Right lobe of liver (tissue), 4 donors: ENCODE measurements around the gene EPHA1.

Experiments
- POLR2A ChIP-seq: fragments of 450-650 bp; IDR thresholded peaks from one replicate; pipeline ENCODE4 v1.6.1; 2017; ENCODE audit warnings: antibody characterized with exemption, mild to moderate bottlenecking
- TF ChIP-seq, protein P1 (sequence below), 4 donors: fragments of 200-600 bp in 3 of 4; fragments of 450-650 bp in 1 of 4; IDR thresholded peaks; one replicate each; pipeline versions ENCODE4 v1.5.1 to v1.8.0; 2016 to 2022; ENCODE audit warnings: antibody characterized with exemption in 4 of 4, mild to moderate bottlenecking in 2 of 4
- donor health status: DM: no; HTN: no; CAD: no.
- donor health status: DM: no; HTN: no; CAD: no.
- donor health status: DM: no; HTN: yes; CAD: no.

DNA sequence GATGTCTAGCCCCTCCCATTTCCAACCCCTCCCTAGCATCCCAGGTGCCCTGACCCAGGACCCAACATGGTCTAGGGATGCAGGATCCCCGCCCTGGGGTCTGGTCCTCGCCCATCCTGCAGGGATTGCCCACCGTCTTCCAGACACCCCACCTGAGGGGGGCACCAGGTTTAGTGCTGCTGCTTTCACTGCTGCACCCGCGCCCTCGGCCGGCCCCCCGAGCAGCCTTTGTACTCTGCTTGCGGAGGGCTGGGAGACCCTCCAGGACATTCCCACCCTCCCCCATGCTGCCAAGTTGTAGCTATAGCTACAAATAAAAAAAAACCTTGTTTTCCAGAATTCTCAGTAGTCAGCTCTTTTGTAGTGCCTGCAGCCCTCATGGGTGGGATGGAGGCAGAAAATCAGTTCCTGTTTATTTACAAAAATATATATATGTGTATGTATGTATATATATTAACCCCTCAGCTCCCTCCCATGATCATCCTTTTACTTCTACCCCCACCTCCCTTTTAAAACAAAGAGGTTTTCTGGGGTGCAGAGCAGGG lies 17.8 kb downstream of the EPHA1 start:
- TF ChIP-seq, protein P1, sequence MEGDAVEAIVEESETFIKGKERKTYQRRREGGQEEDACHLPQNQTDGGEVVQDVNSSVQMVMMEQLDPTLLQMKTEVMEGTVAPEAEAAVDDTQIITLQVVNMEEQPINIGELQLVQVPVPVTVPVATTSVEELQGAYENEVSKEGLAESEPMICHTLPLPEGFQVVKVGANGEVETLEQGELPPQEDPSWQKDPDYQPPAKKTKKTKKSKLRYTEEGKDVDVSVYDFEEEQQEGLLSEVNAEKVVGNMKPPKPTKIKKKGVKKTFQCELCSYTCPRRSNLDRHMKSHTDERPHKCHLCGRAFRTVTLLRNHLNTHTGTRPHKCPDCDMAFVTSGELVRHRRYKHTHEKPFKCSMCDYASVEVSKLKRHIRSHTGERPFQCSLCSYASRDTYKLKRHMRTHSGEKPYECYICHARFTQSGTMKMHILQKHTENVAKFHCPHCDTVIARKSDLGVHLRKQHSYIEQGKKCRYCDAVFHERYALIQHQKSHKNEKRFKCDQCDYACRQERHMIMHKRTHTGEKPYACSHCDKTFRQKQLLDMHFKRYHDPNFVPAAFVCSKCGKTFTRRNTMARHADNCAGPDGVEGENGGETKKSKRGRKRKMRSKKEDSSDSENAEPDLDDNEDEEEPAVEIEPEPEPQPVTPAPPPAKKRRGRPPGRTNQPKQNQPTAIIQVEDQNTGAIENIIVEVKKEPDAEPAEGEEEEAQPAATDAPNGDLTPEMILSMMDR (IDR thresholded peaks at IDR 0.05), result no peak
- TF ChIP-seq POLR2A, result no peak
